Heart left ventricle (tissue), 13 donors: ENCODE results near the gene ICAM5.

Experiments used
- POLR2A ChIP-seq, 2 donors: fragments of 450-650 bp; IDR thresholded peaks; one replicate each; pipeline ENCODE4 v1.6.1; 2017; ENCODE audit warnings: antibody characterized with exemption in 2 of 2, mild to moderate bottlenecking in 2 of 2, moderate library complexity in 2 of 2
- TF ChIP-seq, protein P1 (sequence below), 12 donors: fragments of 200-600 bp; sonication (generic) in 4 of 12; IDR thresholded peaks; one replicate each; pipeline versions ENCODE4 v1.5.0 to v1.8.0; 2018 to 2022; ENCODE audit warnings: antibody characterized with exemption in 12 of 12, mild to moderate bottlenecking in 5 of 12
- donor health status: ischemic (EF 13 %, LVEDD 7.1; RV severe dilation, severe dysfunction).
- donor health status: DM: no; HTN: yes; CAD: no.
- donor health status: DM: no; HTN: no; CAD: no.
- donor health status: ischemic (EF 25% LVEDD 6.9; RV normal size, moderate dysfunction).
- donor health status: ischemic (EF 25% LVEDD 5.7; RV mildly dilated, moderate dysfunction).
- donor health status: ischemic (EF 35%, LVEDD 5.7; RV mildly dilated, moderate dysfunction).
- donor health status: nonischemic (EF 11% LVEDD 7.7; RV severe dilation, severe dysfunction).
- donor health status: DM: yes; HTN: yes; CAD: no.
- donor health status: PGD.
- donor health status: ischemic (EF 29% LVEDD 5.4; RV normal size, mild dysfunction).
- donor health status: nonischemic (EF 23%, LVEDD 6.1; RV moderate dilation, normal function).

DNA sequence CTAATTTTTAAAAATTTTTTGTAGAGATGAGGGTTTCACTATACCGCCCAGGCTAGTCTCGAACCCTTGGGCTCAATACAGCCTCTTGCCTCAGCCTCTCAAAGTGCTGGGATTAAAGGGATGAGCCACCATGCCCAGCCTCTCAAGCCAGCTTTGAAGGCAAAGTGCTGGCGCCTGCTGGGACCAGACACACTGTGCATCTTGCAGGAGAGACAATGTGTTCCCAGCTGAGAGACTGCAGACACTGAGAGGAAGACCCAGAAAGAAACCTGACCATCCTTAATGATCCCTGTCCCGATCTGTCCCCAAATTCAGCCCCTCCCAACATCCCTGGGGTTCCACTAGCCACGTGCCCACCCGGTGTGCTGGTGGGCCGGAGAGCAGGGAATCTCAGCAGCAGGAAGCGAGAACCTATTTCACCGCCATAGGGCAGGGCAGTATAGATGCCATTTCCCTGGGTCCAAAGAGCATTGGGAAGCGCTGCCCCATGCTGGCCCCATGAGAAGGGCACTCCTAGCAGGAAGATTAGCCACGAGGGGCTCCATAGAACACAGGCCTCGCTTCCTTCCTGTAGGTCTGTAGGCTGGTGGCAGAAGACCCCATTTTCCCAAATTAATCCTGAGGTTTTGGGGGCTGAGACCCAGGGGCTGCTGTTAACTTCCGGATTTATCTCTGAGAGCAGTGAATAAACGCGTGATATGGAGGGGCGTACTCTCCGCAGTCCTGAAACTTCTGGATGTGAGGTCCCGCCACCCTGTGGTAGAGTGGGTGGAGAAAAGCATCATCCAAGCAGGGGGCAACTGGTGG is 42.6 kb downstream of the ICAM5 start:
- TF ChIP-seq, protein P1, sequence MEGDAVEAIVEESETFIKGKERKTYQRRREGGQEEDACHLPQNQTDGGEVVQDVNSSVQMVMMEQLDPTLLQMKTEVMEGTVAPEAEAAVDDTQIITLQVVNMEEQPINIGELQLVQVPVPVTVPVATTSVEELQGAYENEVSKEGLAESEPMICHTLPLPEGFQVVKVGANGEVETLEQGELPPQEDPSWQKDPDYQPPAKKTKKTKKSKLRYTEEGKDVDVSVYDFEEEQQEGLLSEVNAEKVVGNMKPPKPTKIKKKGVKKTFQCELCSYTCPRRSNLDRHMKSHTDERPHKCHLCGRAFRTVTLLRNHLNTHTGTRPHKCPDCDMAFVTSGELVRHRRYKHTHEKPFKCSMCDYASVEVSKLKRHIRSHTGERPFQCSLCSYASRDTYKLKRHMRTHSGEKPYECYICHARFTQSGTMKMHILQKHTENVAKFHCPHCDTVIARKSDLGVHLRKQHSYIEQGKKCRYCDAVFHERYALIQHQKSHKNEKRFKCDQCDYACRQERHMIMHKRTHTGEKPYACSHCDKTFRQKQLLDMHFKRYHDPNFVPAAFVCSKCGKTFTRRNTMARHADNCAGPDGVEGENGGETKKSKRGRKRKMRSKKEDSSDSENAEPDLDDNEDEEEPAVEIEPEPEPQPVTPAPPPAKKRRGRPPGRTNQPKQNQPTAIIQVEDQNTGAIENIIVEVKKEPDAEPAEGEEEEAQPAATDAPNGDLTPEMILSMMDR (IDR thresholded peaks at IDR 0.05), result no peak
- TF ChIP-seq POLR2A (IDR thresholded peaks at IDR 0.05), result no peak
